ENCODE data around the gene FGF9. TPM values are rescaled to one million over a fixed set of nuclear protein-coding genes. Genes with fewer than 3 reads are reported as not detected.

Gene FGF9
- total RNA-seq, 3 donors from 2014 or later (not counting 1 experiment from before 2014, with no cell fraction given) = 0.28 to 1.2 (median 0.80) TPM

GRCh38 chr13:21730186-21730880 lies 59.5 kb downstream of the FGF9 start:
- Mint-ChIP-seq H3K27ac (no peak overlapping the region), H3K4me1 (peaks cover 5% of the 10 kb centered on the region in 2 donors), H3K36me3 (peaks cover 7% of the 10 kb centered on the region), H3K27me3 (ENCODE audit: low read depth in 2 of 2) (peaks cover 5 to 7% of the 10 kb centered on the region in 2 donors), H3K9me3 (peaks cover 3 to 8% of the 10 kb centered on the region in 2 donors), H3K4me3 (no peak overlapping the region)
- ATAC-seq (no peak), DNase-seq (no peak)
- no peak overlapping the region for H3K4me3 ChIP-seq (ENCODE audit: low read length)
- H3K27me3 ChIP-seq (ENCODE audit: control insufficient read depth, insufficient read depth, low read length) = no peaks in the 10 kb centered on the region
- H3K4me1 ChIP-seq (ENCODE audit: control insufficient read depth, insufficient read depth, low read length) = no peaks in the 10 kb centered on the region
- no peaks in the 10 kb centered on the region for H3K36me3 ChIP-seq (ENCODE audit: control insufficient read depth, insufficient read depth, low read length)
- no peaks in the 10 kb centered on the region for H3K9me3 ChIP-seq (ENCODE audit: control insufficient read depth, insufficient read depth, low read length)
- TF ChIP-seq, protein P1, sequence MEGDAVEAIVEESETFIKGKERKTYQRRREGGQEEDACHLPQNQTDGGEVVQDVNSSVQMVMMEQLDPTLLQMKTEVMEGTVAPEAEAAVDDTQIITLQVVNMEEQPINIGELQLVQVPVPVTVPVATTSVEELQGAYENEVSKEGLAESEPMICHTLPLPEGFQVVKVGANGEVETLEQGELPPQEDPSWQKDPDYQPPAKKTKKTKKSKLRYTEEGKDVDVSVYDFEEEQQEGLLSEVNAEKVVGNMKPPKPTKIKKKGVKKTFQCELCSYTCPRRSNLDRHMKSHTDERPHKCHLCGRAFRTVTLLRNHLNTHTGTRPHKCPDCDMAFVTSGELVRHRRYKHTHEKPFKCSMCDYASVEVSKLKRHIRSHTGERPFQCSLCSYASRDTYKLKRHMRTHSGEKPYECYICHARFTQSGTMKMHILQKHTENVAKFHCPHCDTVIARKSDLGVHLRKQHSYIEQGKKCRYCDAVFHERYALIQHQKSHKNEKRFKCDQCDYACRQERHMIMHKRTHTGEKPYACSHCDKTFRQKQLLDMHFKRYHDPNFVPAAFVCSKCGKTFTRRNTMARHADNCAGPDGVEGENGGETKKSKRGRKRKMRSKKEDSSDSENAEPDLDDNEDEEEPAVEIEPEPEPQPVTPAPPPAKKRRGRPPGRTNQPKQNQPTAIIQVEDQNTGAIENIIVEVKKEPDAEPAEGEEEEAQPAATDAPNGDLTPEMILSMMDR (IDR thresholded peaks at IDR 0.05) = no peak
- intact Hi-C loops (cut with micrococcal nuclease) = no loop called here
- 66% methylated on average over 9 of the region's 9 CpGs for WGBS (ENCODE audit: insufficient coverage)
- no peak overlapping the region for H3K27ac ChIP-seq (ENCODE audit: low read length)

- 76% methylated on average over 9 of the region's 9 CpGs for WGBS (ENCODE audit: insufficient coverage)
- H3K27ac ChIP-seq (ENCODE audit: low read length) = no peak overlapping the region
- no peaks in the 10 kb centered on the region for H3K36me3 ChIP-seq (ENCODE audit: control insufficient read depth, insufficient read depth, low read length)
- Mint-ChIP-seq H3K27me3 (ENCODE audit: low read depth in 2 of 2) (peaks cover 12 to 14% of the 10 kb centered on the region in 2 donors), H3K4me1 (no peaks in the 10 kb centered on the region), H3K4me3 (no peak overlapping the region), H3K9me3 (no peaks in the 10 kb centered on the region), H3K27ac (no peak overlapping the region), H3K36me3 (no peaks in the 10 kb centered on the region)
- no peaks in the 10 kb centered on the region for H3K4me1 ChIP-seq (ENCODE audit: control insufficient read depth, insufficient read depth, low read length)
- TF ChIP-seq, protein P1 (IDR thresholded peaks at IDR 0.05) = no peak
- ATAC-seq (no peak), DNase-seq (no peak)
- H3K4me3 ChIP-seq (ENCODE audit: low read length) = no peak overlapping the region
- no peaks in the 10 kb centered on the region for H3K27me3 ChIP-seq (ENCODE audit: control insufficient read depth, insufficient read depth, low read length)
- no peaks in the 10 kb centered on the region for H3K9me3 ChIP-seq (ENCODE audit: control insufficient read depth, insufficient read depth, low read length)
- intact Hi-C loops (cut with micrococcal nuclease) = no loop called here
Measured at GRCh38 chr13:21733475-21734263, 62.8 kb downstream of the FGF9 start.

DNA sequence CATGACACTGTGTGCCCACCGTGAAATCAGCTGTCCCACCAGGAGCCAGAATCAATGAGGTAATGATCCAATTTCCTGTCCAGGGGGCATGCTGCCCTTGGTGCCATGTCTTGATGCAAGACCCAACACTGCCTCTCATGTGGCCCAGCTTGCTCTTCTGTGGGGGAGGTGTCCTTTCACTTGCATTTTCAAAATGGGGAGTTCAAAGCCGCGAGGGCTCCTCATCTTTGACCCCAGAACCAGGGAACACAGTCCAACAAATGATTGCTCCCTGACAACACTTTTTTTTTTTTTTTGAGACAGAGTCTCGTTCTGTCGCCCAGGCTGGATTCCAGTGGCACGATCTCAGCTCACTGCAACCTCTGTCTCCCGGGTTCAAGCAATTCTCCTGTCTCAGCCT lies 64.1 kb downstream of the FGF9 start:
- H3K36me3 Mint-ChIP-seq = no peaks in the 10 kb centered on the region
- WGBS (ENCODE audit: insufficient coverage) = 93% methylated on average over 7 of the region's 7 CpGs
- intact Hi-C loops (cut with micrococcal nuclease) = no loop called here
- TF ChIP-seq, protein P1 (IDR thresholded peaks at IDR 0.05) = no peak
- no peak for ATAC-seq
- H3K27me3 Mint-ChIP-seq (ENCODE audit: low read depth in 2 of 2) = peaks cover 12 to 14% of the 10 kb centered on the region in 2 donors
- no peak overlapping the region for H3K4me3 Mint-ChIP-seq
- Histone ChIP-seq H3K36me3 (ENCODE audit: control insufficient read depth, insufficient read depth, low read length) (no peaks in the 10 kb centered on the region), H3K27me3 (ENCODE audit: control insufficient read depth, insufficient read depth, low read length) (no peaks in the 10 kb centered on the region), H3K4me3 (ENCODE audit: low read length) (no peak overlapping the region), H3K4me1 (ENCODE audit: control insufficient read depth, insufficient read depth, low read length) (no peaks in the 10 kb centered on the region), H3K27ac (ENCODE audit: low read length) (no peak overlapping the region), H3K9me3 (ENCODE audit: control insufficient read depth, insufficient read depth, low read length) (no peaks in the 10 kb centered on the region)
- no peaks in the 10 kb centered on the region for H3K4me1 Mint-ChIP-seq
- H3K27ac Mint-ChIP-seq = no peak overlapping the region
- no peaks in the 10 kb centered on the region for H3K9me3 Mint-ChIP-seq
- DNase-seq = no peak
